ENCODE results near the gene ZFPM1.

The ZFPM1 gene

DNA sequence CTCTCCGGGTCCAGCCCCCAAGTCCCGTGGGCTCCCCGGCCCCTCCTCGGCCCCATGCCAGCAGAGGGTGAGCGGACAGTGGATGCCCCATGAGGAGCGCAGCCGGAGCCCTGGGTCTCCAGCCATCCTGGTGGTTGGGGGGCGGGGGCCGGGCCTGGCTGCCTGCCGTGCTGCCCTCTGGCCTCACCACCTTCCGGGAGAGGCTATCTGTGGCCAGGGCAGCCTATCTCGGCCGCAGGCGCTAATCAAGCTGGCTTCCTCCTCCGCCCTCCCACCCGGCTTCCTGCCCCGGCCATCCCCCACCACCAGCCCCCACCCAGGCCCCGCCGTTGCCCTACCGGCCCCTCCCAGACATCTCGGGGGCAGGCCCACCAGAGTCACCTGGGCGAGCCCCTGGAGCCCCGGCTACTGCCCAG lies 46.8 kb downstream of the ZFPM1 start:
- H3K27ac ChIP-seq, result no peak overlapping the region
- TF ChIP-seq ZFX (IDR thresholded peaks at IDR 0.05), result no peak
- TF ChIP-seq, protein P1, sequence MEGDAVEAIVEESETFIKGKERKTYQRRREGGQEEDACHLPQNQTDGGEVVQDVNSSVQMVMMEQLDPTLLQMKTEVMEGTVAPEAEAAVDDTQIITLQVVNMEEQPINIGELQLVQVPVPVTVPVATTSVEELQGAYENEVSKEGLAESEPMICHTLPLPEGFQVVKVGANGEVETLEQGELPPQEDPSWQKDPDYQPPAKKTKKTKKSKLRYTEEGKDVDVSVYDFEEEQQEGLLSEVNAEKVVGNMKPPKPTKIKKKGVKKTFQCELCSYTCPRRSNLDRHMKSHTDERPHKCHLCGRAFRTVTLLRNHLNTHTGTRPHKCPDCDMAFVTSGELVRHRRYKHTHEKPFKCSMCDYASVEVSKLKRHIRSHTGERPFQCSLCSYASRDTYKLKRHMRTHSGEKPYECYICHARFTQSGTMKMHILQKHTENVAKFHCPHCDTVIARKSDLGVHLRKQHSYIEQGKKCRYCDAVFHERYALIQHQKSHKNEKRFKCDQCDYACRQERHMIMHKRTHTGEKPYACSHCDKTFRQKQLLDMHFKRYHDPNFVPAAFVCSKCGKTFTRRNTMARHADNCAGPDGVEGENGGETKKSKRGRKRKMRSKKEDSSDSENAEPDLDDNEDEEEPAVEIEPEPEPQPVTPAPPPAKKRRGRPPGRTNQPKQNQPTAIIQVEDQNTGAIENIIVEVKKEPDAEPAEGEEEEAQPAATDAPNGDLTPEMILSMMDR (conservative IDR thresholded peaks at IDR 0.05), result no peak

DNA sequence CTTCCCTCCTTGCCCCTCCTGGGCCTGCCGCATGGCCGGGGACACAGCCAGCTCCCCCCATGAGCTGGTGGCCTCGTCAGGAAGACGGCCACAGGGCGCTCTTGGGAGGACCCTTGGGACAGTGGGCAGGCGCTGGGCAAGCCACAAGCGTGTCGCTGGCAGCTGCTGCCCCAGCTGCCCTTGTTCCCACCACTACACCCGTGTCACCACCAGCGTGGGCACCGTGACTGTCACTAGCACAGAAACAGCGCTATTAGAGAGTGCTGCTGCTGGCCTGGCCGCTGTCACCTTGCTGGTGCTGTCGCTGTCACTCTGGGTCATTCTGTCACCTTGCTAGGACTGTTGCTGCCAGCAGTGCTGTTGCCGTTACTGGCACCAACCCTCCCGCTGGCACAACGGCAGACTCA lies 47.2 kb downstream of the ZFPM1 start:
- no peak overlapping the region for H3K27ac ChIP-seq
- TF ChIP-seq ZFX (IDR thresholded peaks at IDR 0.05), result no peak
- TF ChIP-seq, protein P1 (conservative IDR thresholded peaks at IDR 0.05), result no peak

DNA sequence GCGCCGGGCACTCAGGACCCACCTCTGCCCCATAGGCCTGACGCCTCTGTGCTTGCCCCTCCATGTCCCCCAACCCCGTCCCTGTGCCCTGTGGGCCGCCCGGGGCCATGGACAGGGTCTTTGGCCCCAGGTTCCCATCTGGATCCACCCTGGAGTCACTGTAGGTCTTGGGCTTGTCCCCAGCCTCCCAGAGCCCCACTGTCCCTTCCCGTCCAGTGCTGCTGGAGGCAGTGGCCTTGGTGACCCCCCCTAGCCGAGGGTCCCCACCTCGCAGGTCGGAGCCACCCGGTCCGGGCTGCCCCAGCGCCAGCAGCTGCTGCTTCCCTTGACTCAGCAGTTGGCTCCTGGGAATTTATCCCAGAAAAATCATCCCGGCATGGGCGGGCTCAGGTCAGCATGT lies 49.3 kb downstream of the ZFPM1 start:
- TF ChIP-seq, protein P1 (conservative IDR thresholded peaks at IDR 0.05), result no peak
- TF ChIP-seq ZFX (IDR thresholded peaks at IDR 0.05), result no peak
- H3K27ac ChIP-seq, result no peak overlapping the region

DNA sequence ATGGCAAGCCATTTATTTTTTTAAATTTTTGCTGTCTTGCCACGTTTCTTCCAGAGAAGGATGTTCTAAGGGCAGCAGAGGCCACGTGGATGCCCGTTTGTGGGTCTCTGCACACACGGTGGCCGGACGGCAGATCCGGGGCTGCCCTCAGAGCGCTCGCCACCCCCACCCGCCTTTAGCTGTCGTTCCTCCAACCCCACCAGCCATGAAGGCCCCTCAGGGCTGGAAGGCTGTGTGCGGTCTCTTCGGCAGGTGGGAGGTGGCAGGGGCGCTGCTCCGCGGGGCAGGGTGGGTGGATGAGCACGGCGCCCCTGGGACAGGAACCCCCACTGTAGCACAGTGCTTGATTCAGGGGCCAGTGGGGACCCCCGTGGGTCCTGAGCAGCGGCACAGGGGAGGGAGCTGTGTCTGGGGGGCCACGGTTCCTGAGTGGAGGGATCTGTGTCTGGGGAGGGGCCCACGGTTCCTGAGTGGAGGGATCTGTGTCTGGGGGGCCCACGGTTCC lies 49.7 kb downstream of the ZFPM1 start:
- TF ChIP-seq, protein P1 (conservative IDR thresholded peaks at IDR 0.05), result no peak
- TF ChIP-seq ZFX (IDR thresholded peaks at IDR 0.05), result no peak
- H3K27ac ChIP-seq, result no peak overlapping the region

DNA sequence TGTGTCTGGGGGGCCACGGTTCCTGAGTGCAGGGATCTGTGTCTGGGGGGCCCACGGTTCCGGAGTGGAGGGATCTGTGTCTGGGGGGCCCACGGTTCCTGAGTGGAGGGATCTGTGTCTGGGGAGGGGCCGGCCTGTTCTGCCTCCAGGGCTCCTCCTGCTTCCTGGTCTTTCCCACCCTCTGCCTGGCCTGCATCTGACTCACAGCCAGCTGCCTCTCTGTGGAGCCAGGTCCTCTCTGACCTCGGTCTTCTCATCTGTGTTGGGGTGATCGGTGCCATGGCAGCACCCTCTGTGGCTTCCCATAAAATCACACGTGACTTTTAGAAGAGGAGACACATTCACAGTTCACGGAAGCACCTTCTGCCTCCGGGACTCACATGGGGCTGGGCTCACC lies 50.3 kb downstream of the ZFPM1 start:
- no peak overlapping the region for H3K27ac ChIP-seq
- no peak for TF ChIP-seq ZFX (IDR thresholded peaks at IDR 0.05)

DNA sequence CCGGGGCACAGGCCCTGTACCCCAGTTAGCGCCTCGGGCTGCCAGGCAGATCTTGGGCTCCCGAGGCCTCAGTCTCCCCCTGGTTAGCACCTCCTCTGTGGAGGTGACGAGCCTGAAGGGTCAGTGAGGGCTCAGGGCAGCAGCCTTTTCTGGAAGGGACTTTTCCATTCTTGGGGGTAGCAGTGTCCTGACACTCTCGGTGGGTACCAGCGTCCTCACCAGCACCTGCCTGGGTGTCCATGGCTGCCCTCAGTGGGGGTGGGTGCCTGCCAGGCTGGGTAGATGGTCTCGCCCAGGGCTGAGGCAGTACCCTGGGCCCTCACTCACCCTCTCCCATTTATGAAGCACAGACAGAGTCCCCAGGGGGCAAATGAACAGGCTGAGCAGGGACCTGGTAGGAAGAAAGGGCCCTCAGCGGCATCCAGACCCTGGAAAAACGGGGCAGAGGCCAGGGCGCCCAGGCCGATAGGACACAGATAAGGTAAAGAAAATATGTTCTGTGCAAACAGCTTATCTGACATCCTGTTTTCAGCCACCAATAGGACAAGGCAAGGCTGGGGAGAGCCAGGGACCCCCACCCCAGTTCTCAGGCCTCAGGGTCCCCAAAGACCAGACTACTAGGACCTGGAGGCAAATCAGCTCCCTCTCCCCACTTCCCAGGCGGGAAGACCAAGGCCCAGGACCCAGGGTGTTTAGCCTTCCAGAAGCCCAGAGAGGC lies 50.9 kb downstream of the ZFPM1 start:
- no peak overlapping the region for H3K27ac ChIP-seq
- no peak for TF ChIP-seq ZFX (IDR thresholded peaks at IDR 0.05)
- TF ChIP-seq, protein P1 (conservative IDR thresholded peaks at IDR 0.05), result no peak

DNA sequence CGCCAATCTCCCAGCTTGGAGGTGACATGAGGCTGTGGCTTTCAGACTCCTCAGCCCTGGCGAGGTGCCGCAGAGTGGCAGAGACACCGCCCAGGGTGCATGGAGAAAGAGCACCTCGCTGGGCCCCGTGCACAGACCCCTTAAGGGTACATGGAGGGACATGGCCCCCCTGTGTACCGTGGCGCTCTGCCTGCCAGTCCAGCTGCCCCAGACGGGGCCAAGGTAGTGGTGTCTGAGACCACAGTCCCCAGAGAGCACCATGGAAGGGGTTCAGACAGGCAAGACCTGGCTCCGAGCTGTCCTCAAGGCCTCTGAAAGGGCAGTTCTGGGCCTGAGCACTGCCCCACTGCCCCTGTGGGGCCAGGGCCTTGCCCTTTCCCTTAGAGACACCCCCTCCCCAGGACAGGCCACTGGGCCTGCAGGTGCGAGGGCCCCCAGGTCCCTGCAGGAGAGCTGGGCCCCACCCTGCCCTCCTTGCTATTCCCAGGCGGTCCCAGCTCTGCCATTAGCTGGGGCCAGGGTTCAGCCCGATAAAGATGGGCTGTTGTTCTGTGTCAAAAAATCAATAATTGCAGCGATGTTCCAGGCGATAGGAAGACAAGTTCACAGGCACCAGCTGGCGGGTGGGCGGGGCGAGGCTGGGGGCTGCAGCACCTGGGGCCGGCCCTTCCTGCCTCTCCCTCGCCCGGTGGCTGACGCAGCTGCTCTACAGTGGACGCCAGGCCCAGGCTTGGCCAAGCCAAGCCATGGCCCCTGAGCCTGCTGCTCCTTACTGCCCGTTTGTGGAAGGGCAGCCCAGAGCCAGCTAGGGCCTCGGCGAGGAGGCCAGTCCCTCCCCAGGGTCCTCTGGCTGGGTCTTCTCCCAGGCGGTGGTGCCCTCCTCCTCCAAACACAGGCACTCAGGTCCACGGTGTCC lies 51.7 kb downstream of the ZFPM1 start:
- TF ChIP-seq, protein P1 (conservative IDR thresholded peaks at IDR 0.05), result no peak
- no peak for TF ChIP-seq ZFX (IDR thresholded peaks at IDR 0.05)
- H3K27ac ChIP-seq, result no peak overlapping the region; the same call in 1 of the 2 replicates
